NCI-H1092 treated with DMSO at 0.1 percent for 48 hours (cell line): ENCODE data around the gene PRKCA.
"Not testable (repeated sequence)": the region's sequence is repeated elsewhere in the genome, so short reads cannot be mapped to it uniquely, and the experiment has no call there.

Experiments
- DNase-seq: peaks from one replicate; lab custom pipeline; 2025; lab: John Stamatoyannopoulos, UW

Gene PRKCA

DNA sequence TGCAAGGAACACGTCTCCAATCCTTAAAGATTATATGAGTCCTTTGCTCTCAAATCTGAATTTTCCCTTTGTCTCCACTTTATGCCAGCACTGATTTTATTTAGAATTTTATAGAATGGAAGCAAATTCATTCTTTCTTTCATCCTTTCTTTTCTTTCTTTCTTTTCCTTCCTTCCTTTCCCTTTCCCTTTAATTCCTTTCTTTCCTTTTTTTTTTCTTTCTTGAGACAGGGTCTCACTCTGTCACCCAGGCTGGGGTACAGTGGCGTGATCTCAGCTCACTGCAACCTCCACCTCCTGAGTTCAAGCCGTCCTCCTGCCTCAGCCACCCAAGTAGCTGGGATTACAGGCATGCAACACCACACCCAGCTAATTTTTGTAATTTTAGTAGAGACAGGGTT lies 187.2 kb downstream of the PRKCA start:
- DNase-seq = not testable (repeated sequence)

DNA sequence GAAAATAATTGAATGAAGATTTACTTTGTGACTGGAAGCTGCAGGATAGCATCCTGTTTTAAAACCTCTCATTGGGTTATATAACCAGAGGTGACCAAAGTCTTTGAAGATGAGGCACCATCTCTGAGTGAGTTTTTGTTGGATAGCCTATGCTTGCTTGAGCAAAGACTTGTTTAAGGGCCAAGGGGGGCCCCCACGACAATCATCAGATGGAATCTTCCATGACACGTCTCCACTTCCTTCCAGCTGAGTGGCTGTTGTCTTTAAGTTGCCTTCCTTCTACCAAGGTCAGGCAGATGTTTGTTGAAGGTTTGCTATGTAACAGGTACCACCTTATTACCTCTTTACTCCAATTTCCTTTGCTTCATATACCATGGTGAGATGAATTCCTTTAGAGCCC lies 188.8 kb downstream of the PRKCA start:
- DNase-seq = no peak

DNA sequence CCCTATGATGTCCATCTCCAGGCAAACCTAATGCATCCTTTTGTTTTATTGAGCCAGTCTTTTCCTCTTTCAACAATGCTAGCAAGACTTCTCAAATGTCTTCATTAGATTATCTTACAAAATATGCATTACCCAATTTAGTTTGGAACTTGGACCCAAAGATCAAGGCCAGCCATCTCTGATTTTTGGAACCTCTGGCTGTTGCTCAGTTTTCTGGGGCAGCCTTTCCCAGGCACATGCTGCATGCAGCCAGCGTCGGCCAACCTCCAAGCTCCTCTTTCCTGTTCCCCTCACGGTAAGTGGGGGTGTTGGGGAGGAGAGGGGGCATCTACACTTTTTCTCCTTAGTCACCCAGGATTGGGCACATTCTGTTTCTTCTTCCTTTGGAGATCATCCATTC lies 189.3 kb downstream of the PRKCA start:
- no peak for DNase-seq

DNA sequence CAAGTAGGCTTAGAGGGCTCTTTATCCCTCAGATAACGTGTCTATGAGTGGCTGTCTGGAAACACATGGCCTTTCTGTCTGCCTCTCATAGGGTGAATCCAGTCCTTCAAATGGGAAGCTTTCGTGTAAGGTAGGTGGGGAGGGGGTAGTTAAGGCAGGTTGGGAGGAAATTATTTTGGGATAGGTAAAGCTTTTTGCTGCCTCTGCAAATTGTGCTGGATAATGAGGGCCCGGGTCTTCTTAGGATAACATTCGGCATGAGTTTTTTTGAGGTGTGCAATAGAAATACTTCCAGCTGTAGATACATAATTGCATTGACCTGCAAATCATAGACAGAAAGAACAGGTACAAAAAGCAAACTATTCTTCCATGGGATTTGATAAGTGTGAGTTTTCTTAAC lies 189.7 kb downstream of the PRKCA start:
- no peak for DNase-seq

DNA sequence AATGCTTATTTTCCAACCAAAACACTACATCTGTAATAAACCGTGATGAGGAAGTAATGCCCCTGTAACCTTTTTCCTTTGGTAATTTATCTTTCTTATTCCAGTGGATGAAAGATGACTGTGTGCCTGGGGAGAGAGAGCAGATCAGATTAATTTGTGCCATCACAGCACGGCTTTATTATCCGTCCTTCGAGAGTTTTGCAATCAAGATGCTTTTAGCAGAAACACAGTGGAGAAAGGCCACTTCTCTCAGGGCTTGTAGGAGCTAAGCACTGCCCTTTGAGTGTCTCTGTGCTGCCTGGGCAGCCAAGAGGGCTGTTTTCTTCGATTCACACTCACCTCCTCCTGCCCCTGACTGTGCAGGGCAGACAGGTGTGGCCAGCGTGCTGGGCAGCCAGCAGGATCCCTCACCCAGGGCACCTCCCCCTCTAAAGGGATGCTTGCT lies 190.2 kb downstream of the PRKCA start:
- DNase-seq = no peak

DNA sequence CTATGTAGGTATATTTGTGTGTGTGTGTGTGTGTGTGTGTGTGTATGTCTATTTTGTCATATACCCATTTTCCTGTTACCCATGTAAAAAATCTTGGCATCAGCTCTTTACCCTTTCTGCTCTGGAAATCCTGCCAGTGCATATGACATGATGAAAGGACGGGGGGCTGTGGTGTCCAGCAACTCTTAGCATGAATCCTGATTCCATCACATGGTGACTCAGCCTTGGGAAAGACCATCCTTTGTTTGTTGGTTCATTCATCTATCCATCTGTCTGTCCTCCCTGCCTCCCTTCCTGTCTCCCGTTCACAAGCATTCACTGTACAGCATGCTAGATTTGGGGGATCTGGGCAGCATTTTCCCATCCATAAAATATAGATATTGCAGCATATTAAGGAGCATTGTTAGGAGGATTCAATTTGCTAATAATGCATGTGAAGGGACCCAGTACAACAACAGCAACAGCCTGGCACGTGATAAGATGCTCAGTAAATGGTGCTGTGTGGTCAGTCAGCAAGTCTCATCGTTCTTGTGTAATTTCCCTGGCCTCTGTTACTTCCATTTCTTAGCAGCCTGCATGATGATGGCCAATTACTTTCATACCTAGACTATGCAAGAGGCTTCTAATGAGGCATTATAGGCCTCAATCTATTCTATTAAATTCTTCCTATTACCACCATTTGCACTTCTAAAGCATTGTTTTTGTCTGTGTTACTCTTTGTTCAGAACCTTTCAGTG lies 191.0 kb downstream of the PRKCA start:
- no peak for DNase-seq

DNA sequence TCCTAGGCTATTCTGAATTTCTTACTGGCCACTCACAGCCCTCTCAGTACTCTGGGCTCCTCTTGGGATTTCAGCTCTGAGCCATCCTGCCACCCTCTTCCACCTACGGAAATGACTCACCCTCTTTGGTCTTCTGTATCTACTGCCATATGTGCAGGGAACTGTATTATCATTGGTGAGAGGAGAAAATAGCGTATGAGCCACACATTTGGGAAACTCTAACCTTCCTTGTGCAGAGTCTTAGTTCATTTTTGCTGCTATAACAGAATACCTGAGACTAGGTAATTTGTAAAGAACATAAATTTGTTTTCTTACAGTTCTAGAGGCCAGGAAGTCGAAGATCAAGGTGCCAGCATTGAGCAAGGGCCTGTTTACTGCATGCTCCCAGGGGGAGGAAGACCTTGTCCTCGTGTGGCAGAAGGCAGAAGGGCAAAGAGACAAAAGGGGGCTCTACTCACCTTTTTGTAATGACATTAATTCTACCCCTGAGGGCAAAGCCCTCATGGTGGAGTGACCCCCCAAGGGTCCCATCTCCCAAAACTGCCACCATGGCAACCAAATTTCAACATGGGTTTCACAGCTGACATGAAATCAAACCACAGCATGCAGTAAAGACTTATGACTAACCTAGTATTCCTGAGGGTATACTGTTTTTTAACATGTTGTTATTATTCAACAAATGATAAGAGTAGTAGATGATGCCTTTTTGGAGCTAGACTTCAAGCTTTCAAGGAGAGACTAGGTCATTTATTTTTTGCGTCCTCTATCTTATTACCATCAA lies 191.8 kb downstream of the PRKCA start:
- no peak for DNase-seq

DNA sequence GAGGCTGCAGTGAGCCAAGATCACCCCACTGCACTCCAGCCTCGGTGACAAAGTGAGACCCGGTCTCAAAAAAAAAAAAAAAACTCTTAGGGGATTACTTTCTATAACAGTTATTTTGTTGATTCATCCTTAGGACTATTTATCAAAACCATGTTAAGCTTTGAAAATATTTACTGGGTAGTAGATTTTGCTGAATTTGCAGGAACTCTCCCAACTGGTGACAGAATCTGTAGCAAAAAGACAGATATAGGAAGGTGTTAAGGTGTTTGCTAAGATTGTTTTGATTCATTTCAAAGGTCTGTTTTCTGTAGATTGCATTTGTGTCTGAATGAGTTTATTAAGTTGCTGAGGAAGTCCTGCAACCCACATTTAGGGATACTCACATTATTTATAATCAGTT lies 192.6 kb downstream of the PRKCA start:
- no peak for DNase-seq

DNA sequence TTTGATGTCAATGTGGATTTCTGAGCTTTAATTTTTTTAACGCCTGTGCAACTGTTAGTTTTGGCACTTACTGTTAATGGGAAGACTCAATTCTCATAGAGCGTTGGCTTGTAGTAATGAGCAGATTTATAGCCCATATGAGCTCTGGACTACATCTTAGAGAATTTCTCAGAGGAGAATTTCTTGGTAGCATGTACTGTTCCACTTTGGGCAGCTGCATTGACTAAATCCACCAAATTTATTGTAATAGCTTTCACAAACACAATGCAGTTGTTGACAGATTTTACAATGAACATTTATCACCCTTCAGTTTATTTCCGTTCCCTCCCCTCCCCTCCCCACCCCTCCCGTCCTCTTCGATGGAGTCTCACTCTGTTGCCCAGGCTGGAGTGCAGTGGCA lies 193.9 kb downstream of the PRKCA start:
- DNase-seq = no peak

DNA sequence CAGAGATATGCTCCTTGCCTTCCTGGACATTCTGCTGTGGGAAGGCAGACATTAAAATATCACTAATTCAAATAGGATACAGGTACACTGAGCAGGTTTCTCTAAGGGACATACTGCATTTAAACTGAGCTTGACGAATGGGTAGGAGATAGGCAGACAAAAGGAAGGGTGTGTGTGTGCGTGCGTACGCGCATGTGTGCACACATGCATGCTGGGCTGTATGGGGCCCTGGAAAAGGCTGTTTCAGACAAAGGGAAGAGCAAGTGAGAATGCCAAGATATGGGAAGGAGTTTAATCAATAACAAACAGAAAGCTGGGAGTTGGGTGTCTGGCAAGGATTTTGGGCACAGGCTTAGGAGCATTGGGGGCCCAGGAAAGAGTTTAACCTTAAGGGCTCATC lies 196.2 kb downstream of the PRKCA start:
- DNase-seq = no peak

DNA sequence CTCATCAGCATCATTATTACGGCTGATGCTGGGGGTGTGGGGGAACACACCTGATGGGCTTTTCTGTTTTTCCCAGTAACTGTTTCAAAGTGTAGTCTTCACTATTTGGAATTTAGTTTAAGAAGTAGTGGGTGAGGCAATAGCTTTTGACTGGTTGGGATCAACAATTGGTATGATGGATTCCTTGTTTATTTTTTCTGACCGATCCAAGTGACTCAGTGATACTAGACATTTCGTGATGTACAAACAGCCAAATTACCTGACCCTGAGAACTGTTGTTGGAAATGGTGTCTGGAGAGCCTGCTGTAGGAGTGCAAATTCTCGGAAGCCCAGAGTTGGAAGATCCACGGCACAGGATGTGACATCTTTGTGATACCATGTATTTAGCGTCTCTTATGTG lies 204.2 kb downstream of the PRKCA start:
- DNase-seq = no peak

DNA sequence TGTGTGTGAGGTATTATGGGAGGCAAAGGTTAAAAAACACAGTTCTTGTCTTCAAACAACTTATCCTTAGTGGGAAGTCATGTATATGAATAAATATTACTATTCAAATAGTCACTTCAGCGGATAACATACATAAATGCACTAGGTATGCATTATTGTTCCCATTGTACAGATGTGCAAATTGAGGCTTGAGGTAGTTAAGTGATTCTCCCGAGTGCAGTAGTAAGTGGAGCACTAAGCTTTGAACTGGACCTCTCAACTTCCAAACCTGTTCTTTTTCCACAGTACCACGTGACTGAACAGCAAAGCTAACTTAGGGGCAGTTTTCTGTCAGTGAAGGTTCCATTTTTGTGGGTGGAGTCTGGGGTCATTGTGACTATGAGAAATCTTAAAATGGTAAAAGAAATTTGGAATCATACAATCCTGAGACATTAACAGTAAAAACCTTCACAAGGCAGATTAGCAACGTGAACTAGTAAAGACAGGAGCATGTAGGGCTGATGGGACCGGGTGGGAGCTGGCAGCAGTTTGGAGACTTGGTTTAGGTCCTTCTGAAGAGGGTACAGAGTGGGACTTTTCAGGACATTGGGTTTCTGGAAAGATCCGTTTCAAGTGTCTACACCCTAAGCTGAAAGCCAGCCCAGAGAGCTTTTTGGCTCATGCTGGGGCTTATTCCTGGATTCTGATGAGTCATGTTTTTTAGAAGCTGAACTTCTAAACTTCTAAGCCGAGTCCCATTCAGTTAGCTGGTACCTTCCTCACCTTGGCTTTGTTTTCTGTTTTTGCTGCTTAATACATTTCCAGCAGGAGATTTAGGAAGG lies 204.9 kb downstream of the PRKCA start:
- DNase-seq = no peak

DNA sequence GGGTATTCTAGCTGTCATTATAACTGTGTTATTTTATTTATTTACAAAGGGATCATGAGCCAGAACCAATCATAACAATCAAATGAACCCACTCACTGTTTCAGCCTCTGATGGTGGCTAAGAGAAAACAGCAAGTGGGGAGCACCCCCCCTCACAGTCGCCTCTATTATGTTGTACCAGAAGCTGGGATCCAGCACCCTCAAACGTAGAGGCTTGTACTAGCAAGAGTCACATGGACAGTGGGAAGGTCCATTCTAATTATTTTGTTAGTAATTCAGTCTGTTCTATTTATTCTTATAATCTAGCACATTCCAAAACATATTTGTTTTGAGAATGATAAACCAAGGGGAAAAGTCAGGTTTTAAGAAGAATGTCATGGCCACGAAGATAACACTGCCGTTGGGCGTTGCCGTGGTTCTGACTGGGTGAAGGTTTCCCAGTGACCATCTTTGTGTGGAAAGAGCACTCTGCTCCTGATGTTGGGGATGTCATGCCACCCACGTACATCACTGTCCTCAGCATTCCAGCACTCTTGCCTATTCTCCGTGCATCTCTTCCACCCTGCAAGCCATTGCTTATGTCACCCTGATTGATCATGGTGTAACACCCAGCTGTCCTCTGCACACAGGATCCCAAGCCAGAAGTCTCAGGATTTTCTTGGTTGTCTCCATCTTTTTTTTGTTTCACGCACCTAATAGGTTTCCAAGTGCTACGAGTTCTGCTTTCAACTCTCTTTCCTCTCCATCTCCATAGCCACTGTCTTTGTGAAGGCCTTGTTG lies 205.8 kb downstream of the PRKCA start:
- no peak for DNase-seq

DNA sequence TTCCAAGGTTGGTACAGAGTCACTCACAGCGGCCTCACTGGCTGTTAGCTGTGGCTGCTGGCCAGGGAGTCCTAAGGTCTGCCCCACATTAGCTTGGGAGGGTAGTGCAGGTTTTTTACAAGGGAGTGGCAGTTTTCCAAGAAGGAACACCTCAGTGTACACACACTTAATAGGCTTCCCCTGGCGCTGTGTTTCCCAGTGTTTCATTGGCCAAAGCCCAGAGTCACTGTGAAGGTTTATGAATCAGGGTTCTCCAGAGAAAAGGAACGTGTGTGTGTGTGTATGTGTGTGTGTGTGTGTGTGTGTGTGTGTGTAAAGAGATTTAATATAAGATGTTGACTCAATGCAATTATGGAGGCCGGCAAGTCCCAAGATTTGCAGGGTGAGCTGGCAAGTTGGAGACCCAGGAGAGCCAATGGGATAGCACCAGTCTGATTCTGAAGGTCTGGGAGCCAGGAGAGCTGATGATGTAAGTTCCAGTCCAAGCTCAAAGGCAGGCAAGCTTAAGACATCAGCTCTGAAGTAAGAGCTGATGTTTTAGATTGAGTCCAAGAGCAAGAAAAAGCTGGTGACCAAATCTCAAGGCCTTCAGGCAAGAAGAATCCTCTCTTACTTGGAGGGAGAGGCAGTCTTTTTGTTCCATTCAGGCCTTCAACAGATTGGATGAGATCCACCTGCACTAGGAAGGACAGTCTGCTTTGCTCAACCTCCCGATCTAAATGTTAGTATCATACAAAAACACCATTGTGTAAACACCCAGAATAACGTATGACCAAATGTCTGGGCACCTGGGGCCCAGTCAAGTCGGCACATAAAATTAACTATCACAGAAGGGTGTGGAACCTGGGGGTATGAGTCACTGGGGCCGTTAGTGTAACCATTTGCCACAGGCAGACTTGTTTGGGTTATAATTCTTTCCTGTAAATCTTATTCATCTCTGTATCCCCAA lies 206.8 kb downstream of the PRKCA start:
- peak; percentile 43 for DNase-seq

DNA sequence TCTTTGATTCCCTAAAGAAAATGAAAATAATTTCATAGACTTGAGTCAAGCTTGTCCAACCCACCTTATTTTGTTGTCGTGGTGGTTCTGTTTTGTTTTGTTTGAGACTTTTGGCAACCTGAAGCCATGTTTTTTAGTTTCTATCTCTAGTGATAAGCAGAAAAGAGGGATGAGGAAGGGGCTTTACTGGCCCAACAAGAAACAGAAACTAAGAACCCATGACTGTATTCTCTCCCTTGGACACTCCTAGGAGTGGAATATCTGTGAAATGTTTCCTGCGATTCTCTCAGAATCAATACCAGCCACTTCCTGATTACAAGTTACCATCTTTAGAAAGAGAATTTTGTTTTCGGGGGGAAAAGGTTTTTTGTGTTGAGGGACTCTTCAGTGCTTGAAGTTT lies 207.5 kb downstream of the PRKCA start:
- DNase-seq = no peak

DNA sequence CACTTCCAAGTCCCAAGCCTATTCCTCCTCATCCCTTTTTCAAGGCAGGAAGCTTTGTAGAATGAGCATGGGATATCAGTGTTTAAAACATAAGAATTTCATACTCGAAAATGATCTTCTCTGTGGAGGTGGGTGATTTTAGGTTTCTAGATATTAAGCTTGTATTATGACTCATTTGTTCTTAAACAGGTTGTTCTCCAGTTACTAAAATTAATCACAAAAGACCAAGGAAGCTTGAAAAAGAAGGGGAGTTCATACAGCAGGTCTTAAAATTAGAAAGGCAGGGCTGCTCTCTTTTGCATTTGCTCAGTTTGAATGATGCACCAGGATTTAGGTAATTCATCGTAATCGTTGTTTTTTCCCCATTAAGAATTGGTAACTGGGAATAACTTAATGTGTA lies 208.7 kb downstream of the PRKCA start:
- DNase-seq = no peak

DNA sequence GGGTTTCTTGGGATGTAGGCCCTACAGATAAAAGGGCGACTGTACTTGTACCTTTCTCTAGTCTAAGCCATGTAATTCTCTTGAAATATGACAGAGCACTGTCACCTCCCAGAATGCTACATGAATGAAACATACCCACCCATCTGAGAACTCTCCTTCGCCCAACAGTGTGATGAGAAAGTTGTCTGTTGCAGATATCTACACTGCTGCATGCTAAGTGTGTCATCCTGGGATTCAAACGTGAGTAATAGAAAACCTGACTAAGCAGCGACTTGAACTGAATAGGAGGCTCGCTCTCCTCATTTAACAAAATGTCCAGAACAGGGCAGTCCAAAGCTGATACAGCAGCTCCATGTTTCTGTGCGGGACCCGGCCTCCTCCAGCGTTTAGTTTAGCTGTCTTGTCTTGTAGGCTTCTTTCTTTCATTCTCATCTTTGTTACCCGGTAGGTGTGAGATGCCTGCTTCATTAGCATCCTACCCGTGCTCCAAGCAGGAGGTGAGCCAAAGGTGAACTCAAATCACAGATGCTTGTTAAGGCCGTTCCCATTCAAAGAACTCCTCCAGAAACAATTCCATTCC lies 211.9 kb downstream of the PRKCA start:
- no peak for DNase-seq

DNA sequence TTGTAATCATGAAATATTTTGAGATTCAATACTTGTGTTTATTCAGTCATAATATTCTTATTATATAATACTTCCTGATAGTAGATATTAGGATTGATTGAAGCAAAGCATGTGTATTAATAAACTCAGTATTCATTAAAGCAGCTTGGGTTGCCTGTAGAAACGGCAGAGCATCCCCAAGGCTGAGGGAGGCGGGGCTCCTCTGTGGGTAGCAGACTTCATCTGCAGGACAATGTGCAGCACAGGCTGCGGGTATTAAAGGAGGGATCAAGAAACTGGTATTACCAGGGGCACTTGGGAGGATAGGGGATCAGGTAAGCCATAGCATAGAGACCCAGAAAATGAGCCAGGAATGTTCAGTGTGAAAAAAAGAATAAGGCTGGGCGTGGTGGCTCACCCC lies 213.6 kb downstream of the PRKCA start:
- no peak for DNase-seq

DNA sequence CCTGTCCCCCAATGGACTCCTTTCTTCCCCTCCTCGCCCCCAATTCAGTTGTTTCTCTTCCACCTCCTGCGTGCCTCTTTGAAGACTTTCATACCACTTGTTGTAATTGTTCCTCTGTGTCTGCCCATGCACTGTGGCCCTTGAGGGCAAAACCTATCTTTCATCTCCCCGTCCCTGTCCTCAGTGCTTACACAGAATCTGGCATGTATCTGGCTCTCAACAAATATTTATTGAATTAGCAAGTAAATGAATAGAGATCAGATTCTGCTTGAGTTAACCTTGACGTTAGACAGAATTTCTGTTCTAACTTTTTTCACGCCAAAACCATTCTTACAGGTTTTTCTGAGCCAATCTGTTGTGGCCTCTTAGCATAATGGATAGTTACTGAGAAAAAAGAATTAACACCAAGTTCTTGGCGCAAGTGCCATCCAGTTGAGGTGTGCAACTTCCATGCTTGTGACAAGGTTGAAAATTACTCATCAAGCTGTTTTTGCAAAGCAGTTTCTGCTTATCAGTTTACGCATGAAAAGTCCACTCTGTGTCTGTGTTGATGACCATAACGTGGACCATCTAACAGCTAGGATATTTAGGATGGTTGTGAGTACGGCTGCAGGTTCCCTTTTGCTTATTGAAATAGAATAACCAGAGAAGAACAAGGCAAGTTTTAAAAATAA lies 215.1 kb downstream of the PRKCA start:
- no peak for DNase-seq

DNA sequence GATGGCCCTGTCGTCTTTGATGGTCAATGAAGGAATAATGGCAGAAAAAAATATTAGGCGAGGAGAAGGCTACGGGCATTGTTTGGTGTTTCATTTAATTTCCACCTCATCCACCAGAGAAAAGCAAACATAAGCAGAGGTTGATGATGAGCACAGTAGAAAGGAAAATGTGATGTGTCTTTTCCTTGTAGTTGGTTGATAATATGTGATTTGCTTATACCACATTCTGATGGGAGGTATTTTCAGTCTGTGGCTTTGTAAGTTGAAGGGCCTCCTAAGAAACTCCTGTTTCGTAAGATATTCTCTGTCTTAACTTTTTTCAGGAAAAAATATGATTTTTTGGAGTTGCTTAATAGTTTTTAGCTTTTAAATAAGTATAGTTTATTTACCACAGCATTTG lies 215.7 kb downstream of the PRKCA start:
- DNase-seq = no peak
